Neutrophil (primary cell): ENCODE data around the gene DQX1.

ENCODE experiments used
- H3K27ac ChIP-seq: fragments of 200-600 bp; sonication (generic); 2 replicates; pipeline ENCODE4 v1.5.1; 2016; ENCODE audit warnings: mild to moderate bottlenecking, moderate library complexity
- H3K27me3 ChIP-seq: fragments of 200-600 bp; sonication (generic); 2 replicates; pipeline ENCODE4 v1.6.0; 2016; ENCODE audit warnings: mild to moderate bottlenecking
- H3K36me3 ChIP-seq: fragments of 200-600 bp; sonication (generic); 2 replicates; pipeline ENCODE4 v1.5.1; 2017
- H3K4me1 ChIP-seq, 2 experiments: fragments of 200-600 bp in 1 of 2; sonication (generic) in 1 of 2; 1 replicate in 1 of 2; 2 replicates in 1 of 2; pipeline versions ENCODE4 v1.5.1 to v1.6.1; 2013 to 2016; ENCODE audit warnings: low read depth in 1 of 2, low read length in 1 of 2, mild to moderate bottlenecking in 1 of 2, moderate library complexity in 1 of 2; ENCODE audit not compliant: control insufficient read depth in 1 of 2, insufficient read depth in 1 of 2
- H3K4me3 ChIP-seq, 2 experiments: fragments of 200-600 bp in 1 of 2; sonication (generic) in 1 of 2; 1 replicate in 1 of 2; 2 replicates in 1 of 2; pipeline ENCODE4 v1.5.1; 2013 to 2016; ENCODE audit warnings: low read depth in 1 of 2, low read length in 1 of 2, mild to moderate bottlenecking in 1 of 2, moderate library complexity in 1 of 2
- H3K9me3 ChIP-seq: fragments of 200-600 bp; sonication (generic); 2 replicates; pipeline ENCODE4 v1.5.1; 2016
- TF ChIP-seq, protein P1 (sequence below): fragments of 200-600 bp; sonication (generic); IDR thresholded peaks from 2 replicates; pipeline ENCODE4 v1.5.1; 2016; ENCODE audit warnings: antibody characterized with exemption

The DQX1 gene

DNA sequence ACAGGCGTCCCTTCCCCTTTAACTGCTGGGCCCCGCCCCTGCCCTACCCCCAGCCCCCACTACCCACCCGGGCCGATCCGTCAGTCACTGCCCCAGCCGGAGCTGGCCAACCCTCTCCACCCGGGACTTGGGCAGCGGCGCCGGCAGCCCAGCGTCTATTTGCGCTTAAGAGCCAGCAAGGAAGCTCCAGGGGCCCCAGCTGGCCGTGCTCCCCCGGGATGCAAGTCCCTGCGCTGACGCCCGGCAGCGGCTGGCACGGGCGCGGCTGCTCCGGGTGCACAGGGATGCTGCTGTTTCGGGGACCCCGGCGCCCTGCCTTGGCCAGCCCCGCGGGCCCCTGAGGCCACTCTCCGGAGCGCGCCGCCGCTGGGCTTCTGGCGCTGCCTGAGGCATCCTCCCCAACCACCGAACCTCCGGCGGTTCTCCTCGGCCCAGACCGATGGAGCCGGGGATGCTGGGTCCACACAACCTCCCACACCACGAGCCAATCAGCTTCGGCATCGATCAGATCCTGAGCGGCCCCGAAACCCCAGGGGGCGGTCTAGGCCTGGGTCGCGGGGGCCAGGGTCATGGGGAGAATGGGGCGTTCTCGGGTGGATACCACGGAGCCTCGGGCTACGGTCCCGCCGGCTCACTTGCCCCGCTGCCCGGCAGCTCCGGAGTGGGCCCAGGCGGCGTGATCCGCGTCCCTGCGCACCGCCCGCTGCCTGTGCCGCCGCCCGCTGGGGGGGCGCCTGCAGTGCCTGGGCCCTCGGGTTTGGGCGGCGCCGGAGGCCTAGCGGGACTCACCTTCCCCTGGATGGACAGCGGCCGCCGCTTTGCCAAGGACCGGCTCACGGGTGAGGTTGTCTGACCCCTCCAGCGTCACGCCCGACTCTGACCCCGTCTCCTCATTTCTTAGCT, 11.4 kb downstream of the DQX1 start, which contains the start of gene TLX2:
Gene TLX2 (plus strand): TSS at position 83 of the 903 bp plus-strand sequence. CDS start 357 bp downstream, at position 440.
- TF ChIP-seq, protein P1, sequence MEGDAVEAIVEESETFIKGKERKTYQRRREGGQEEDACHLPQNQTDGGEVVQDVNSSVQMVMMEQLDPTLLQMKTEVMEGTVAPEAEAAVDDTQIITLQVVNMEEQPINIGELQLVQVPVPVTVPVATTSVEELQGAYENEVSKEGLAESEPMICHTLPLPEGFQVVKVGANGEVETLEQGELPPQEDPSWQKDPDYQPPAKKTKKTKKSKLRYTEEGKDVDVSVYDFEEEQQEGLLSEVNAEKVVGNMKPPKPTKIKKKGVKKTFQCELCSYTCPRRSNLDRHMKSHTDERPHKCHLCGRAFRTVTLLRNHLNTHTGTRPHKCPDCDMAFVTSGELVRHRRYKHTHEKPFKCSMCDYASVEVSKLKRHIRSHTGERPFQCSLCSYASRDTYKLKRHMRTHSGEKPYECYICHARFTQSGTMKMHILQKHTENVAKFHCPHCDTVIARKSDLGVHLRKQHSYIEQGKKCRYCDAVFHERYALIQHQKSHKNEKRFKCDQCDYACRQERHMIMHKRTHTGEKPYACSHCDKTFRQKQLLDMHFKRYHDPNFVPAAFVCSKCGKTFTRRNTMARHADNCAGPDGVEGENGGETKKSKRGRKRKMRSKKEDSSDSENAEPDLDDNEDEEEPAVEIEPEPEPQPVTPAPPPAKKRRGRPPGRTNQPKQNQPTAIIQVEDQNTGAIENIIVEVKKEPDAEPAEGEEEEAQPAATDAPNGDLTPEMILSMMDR, result no peak
- Histone ChIP-seq H3K9me3 (no peaks in the 10 kb centered on the region), H3K36me3 (no peaks in the 10 kb centered on the region), H3K4me3 (peak within 1 kb of the TSS in 1 of 2 experiments; percentile 66), H3K27ac (no peak within 1 kb of the TSS), H3K4me1 (peaks cover 29 to 32% of the 10 kb centered on the region in 2 experiments), H3K27me3 (peaks cover 100% of the 10 kb centered on the region)

DNA sequence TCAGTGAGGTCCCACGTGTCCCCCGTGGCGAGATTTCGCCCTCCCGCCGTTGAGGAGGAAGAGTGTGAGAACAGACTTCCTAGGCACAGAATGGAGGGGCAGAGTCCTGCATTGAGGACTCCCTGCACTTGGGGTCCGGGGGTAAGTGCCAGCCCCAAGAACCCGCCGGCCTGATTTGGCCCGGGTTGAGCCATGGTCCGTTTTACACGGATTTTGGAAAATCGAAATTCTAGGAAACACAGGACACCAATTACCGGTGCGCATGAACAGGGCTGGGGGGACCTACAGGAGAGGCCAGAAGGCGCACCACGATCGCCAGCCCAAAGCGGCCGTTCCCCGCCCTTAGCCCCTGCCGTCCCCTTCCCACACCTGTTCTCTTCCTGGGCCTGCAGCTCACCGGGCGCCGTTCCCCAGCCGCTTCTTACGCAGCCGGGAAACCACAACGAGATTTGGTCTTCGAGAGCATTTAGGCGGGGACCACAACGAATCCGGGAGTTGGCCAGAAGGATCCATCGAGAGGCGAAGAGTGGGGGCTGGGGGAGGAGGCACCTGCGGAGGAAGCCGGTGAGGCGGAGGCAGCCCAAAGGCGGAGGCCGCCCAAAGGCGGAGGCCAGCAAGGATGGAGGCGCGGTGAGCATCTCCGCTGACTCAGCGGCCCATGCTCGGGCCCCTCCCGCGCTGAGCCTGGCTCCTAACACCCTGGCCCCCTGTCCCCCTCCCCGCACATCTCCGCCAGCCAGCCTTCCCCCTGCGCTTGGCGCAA, 12.2 kb downstream of the DQX1 start:
- Histone ChIP-seq H3K9me3 (no peaks in the 10 kb centered on the region), H3K4me3 (peak overlapping the region in 1 of 2 experiments; percentile 66), H3K4me1 (peaks cover 29 to 32% of the 10 kb centered on the region in 2 experiments), H3K27me3 (peaks cover 100% of the 10 kb centered on the region), H3K36me3 (no peaks in the 10 kb centered on the region), H3K27ac (no peak overlapping the region)
- TF ChIP-seq, protein P1, result no peak

DNA sequence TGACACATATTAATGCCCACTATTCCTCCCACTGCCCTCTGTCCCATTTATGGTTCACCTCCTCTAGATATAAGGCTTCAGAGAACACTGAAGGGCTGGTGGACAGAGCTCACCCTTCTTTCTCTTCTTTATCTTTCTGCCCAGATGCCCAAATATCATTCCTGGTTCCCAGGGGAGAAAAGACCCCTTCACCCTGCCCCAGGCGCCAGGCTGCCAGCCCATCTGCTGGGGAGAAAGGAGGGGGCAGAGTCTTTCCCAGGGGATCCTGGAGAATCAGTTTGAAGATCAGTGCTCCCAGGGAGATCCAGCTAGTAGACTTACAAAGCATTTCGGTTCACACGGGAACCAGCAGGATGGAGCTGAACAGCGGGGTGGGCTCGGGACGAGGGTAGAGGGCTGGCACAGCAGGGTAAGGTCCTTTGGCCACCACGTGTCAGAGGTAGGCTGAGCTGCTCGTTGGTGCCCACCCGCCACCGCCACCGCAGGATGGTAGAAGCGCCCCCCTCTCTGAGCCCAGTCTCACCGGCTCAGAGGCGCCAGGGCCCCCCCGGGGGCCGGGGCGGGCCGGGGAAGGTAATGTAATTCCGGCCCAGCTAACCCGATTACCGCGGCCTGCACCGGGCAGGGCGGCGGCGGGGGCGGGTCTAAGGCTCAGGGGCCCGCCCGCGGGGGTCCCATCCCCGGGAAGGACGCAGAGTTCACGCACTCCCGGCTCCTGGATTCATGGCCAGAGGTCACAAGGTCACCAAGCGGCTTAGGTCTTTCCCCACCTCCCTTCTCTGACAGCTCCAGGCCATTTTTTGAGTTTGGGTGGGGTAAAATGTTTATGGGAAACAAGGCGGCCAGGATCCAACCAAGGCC, 13.1 kb downstream of the DQX1 start:
- Histone ChIP-seq H3K27ac (no peak overlapping the region), H3K36me3 (no peaks in the 10 kb centered on the region), H3K4me1 (peaks cover 34 to 37% of the 10 kb centered on the region in 2 experiments), H3K27me3 (peaks cover 100% of the 10 kb centered on the region), H3K9me3 (no peaks in the 10 kb centered on the region), H3K4me3 (no peak overlapping the region)
- TF ChIP-seq, protein P1, result no peak

DNA sequence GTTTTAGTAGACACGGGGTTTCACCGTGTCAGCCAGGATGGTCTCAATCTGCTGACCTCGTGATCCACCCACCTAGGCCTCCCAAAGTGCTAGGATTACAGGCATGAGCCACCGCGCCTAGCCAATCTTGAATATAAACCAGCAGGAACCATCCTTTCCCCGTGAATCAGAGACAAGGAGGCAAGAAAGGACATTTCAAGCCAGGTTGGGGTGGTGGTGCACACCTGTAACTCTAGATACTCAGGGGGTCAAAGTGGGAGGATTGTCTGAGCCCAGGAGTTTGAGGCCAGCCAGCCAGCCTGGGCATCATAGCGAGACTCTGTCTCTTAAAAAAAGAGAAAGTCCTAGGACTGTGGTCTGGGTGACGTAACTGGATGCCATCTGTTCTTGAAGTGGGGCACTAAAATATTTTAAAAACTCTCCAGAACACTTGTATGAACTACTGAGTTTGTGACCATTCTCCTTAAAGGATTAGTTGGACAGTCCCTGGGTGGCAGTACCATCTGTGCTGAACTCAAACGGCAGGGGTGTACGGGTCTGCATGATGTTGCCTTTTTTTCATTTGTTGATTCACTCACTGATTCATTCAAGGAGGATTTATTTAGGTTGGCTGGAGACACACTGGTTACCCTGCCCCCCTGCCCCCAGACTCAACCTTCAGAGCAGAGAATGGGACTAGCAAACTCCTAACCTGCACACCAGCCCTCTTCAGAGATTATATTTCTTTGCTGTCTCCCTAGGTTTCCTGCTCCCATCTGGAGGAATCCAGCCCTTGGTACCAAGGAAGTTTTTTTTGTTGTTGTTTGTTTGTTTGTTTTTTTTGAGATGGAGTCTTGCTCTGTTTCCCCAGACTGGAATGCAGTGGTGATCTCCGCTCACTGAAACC, 14.7 kb downstream of the DQX1 start:
- no peak overlapping the region for H3K27ac ChIP-seq
- H3K36me3 ChIP-seq, result no peaks in the 10 kb centered on the region
- peaks cover 83% of the 10 kb centered on the region for H3K27me3 ChIP-seq
- no peak overlapping the region for H3K4me3 ChIP-seq
- TF ChIP-seq, protein P1, result no peak
- no peaks in the 10 kb centered on the region for H3K9me3 ChIP-seq
- peaks cover 40 to 44% of the 10 kb centered on the region in 2 experiments for H3K4me1 ChIP-seq
